Right cardiac atrium (tissue), 5 donors: ENCODE measurements around the gene BCL2L2. TPM values are rescaled to one million over a fixed set of nuclear protein-coding genes. Genes with fewer than 3 reads are reported as not detected.

Source experiments
- ATAC-seq, 2 donors: fragments of 200-7000 bp; cut with Tn5 transposase; one replicate each; pipeline versions ENCODE4 v1.8.0 to v1.9.1; 2020; ENCODE audit warnings: moderate library complexity in 2 of 2, mild to moderate bottlenecking in 1 of 2
- DNase-seq, 3 donors: peaks; one replicate each; pipeline ENCODE4 v3.0.0-alpha.2; 2020
- H3K27ac ChIP-seq: one replicate; pipeline ENCODE4 v1.5.1; 2013; ENCODE audit warnings: mild to moderate bottlenecking, low read length, control low read depth, moderate library complexity
- H3K27me3 ChIP-seq: one replicate; pipeline ENCODE4 v1.6.1; 2013; ENCODE audit not compliant: control insufficient read depth, insufficient read depth
- H3K4me1 ChIP-seq: one replicate; pipeline ENCODE4 v1.6.1; 2013; ENCODE audit warnings: low read length; ENCODE audit not compliant: control insufficient read depth, insufficient read depth
- H3K4me3 ChIP-seq: one replicate; pipeline ENCODE4 v1.5.1; 2013; ENCODE audit warnings: low read length, control low read depth
- H3K9me3 ChIP-seq: one replicate; pipeline ENCODE4 v1.6.1; 2013; ENCODE audit warnings: low read length; ENCODE audit not compliant: control insufficient read depth
- WGBS: extraction: QIAGEN DNeasy Blood & Tissue Kit; methylation state at CpG from one replicate; pipeline ENCODE4 v1.1.7; 2013; 5-methylcytosine and 5-hydroxymethylcytosine counted together
- intact Hi-C, 4 donors: fragments of 100-400 bp; cut with DNase I; formaldehyde crosslinking; loops; one replicate each; pipeline versions ENCODE4 v1.11.0 to v1.14.0; 2022 to 2023
- polyA plus RNA-seq: library from polyadenylated mRNA; stranded (reverse); fragments of 200-250 nt; gene quantifications from one replicate; pipeline ENCODE4 v1.2.3, GENCODE V29; 2013
- total RNA-seq, 4 donors: library from RNA; stranded (reverse); fragmentation: NEBNext Ultra II Directional; extraction: Animal tissue kit (Norgen Biotek cat#: 25700); gene quantifications; one replicate each; pipeline ENCODE4 v1.2.1, GENCODE V29; 2021
- donor health status: healthy with polysubstance abuse.
- donor health status: DM: no; HTN: yes; CAD: no.
- donor health status: DM: no; HTN: no; CAD: no.
- donor health status: DM: no; HTN: yes; CAD: no; lungs with severe emphysema.
- donor health status: DM: yes; HTN: yes; CAD: no.

BCL2L2 gene
- total and polyA plus RNA-seq, 5 donors = 38.1 to 51.9 (median 48.4) TPM

- ATAC-seq = no peak
- no peaks in the 10 kb centered on the region for H3K4me1 ChIP-seq
Measured at GRCh38 chr14:23358553-23359166, 52.0 kb downstream of the BCL2L2 start.

GRCh38 chr14:23359167-23359626 lies 52.6 kb downstream of the BCL2L2 start:
- H3K9me3 ChIP-seq = no peaks in the 10 kb centered on the region
- 86% methylated on average over 11 of the region's 11 CpGs for WGBS
- H3K27ac ChIP-seq = no peak overlapping the region
- ATAC-seq = no peak
- H3K27me3 ChIP-seq = no peaks in the 10 kb centered on the region
- no peaks in the 10 kb centered on the region for H3K4me1 ChIP-seq
- DNase-seq = no peak
- intact Hi-C loops = no loop called here
- no peak overlapping the region for H3K4me3 ChIP-seq

More at GRCh38 chr14:23358553-23359166, 52.0 kb downstream of the BCL2L2 start:
- DNase-seq = no peak
- no peak overlapping the region for H3K27ac ChIP-seq
- intact Hi-C loops = no loop called here
- H3K9me3 ChIP-seq = no peaks in the 10 kb centered on the region
- no peaks in the 10 kb centered on the region for H3K27me3 ChIP-seq
- 76% methylated on average over 12 of the region's 12 CpGs for WGBS
- no peak overlapping the region for H3K4me3 ChIP-seq

DNA sequence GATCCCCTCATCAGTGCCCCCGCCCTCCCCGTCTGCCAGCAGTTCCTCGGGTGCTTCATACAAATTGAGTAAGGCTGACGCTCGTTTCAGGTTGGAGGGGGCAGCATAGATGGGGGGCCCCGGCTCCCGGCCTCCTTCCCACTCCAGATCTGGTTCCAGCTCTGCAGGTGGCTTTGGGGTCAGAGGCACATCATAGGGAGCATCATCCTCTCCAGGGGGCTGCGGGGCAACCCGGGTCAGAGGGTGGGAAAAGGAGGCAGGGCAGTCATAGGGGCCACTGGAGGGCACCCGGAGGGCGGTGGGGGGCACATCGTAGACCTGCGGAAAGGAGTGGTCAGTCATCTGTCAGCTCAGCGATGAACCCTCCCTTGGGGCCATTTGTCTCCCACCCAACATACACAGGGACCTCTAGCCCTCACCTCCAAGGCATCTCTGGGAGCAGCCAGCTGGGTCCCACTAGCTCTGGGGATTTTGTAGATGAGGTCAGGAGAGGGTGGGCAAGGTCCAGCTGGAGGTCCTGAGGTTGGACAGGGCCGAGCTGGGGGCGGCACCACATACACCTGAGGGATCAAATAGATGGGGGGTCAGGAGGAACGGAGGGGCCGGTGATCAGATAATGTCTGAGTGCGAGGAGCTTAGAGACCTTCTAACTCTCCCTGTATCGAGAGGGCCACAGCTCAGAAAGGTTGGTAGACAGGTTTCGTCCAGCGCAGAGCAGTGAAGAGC lies 53.3 kb downstream of the BCL2L2 start:
- DNase-seq = no peak
- Histone ChIP-seq H3K4me1 (no peaks in the 10 kb centered on the region), H3K27me3 (no peaks in the 10 kb centered on the region), H3K4me3 (no peak overlapping the region), H3K27ac (no peak overlapping the region), H3K9me3 (no peaks in the 10 kb centered on the region)
- ATAC-seq = no peak
- intact Hi-C loops = no loop called here
- WGBS = 85% methylated on average over 22 of the region's 22 CpGs

DNA sequence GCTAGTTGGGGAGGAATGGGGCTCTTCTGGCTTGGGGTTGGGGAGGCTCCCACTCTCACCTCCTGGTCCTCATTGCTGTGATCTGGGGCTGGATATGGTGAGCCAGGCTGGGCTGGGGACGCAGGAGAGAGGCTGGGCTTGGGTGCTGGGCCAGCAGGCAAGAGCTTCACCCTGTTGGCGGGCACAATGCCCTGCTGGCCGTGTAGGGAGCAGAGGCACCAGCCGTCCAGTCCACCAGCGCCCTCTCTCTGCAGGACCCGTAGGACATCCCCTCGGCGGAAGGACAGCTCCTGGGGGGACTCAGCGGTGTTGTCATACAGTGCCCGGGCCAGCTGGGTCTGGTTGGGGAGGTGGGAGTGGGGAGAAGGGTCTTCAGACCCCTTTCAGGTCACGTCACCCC lies 53.9 kb downstream of the BCL2L2 start:
- Histone ChIP-seq H3K27ac (no peak overlapping the region), H3K4me3 (no peak overlapping the region), H3K4me1 (no peaks in the 10 kb centered on the region), H3K9me3 (no peaks in the 10 kb centered on the region), H3K27me3 (no peaks in the 10 kb centered on the region)
- ATAC-seq = no peak
- 57% methylated on average over 11 of the region's 11 CpGs for WGBS
- intact Hi-C loops = no loop called here
- peak in 2 of 3 donors; percentile 69 to 70 for DNase-seq

GRCh38 chr14:23361320-23361719 lies 54.7 kb downstream of the BCL2L2 start:
- no peak overlapping the region for H3K27ac ChIP-seq
- H3K4me1 ChIP-seq = no peaks in the 10 kb centered on the region
- H3K4me3 ChIP-seq = no peak overlapping the region
- H3K27me3 ChIP-seq = no peaks in the 10 kb centered on the region
- ATAC-seq (no peak), DNase-seq (peak in 1 of 3 donors; percentile 65)
- H3K9me3 ChIP-seq = no peaks in the 10 kb centered on the region
- intact Hi-C loops = no loop called here

Other genes with a start within 250 kb of the BCL2L2 start
- 1 to 10 TPM in 3 of 4 donors, under 1 TPM in 1; 0.95 to 2.3 (median 2.2) TPM for gene CDH24, start 249.3 kb upstream of the BCL2L2 start, total RNA-seq
- gene CDH24, start 249.3 kb upstream of the BCL2L2 start, polyA plus RNA-seq = 2.5 TPM
- 10 to 100 TPM; 78.9 to 87.8 (median 84.8) TPM for gene ACIN1, start 211.7 kb upstream of the BCL2L2 start, total RNA-seq
- 67.1 TPM for gene ACIN1, start 211.7 kb upstream of the BCL2L2 start, polyA plus RNA-seq
- gene C14orf119, start 211.3 kb upstream of the BCL2L2 start, total RNA-seq = 10 to 100 TPM; 30.2 to 43.9 (median 41.2) TPM
- 27.3 TPM for gene C14orf119, start 211.3 kb upstream of the BCL2L2 start, polyA plus RNA-seq
- not detected for gene CIROP, start 201.8 kb upstream of the BCL2L2 start, total RNA-seq
- gene CIROP, start 201.8 kb upstream of the BCL2L2 start, polyA plus RNA-seq = not detected
- gene CEBPE, start 187.6 kb upstream of the BCL2L2 start, total RNA-seq = not detected
- not detected for gene CEBPE, start 187.6 kb upstream of the BCL2L2 start, polyA plus RNA-seq
- 10 to 100 TPM in 2 of 4 donors, 1 to 10 TPM in 2; 6.9 to 11.7 (median 10.1) TPM for gene SLC7A8, start 123.2 kb upstream of the BCL2L2 start, total RNA-seq
- gene SLC7A8, start 123.2 kb upstream of the BCL2L2 start, polyA plus RNA-seq = 7.8 TPM
- gene RNF212B, start 68.9 kb upstream of the BCL2L2 start, total RNA-seq = not detected
- not detected for gene RNF212B, start 68.9 kb upstream of the BCL2L2 start, polyA plus RNA-seq
- gene HOMEZ, start 20.7 kb upstream of the BCL2L2 start, total RNA-seq = 10 to 100 TPM in 2 of 4 donors, 1 to 10 TPM in 2; 8.4 to 12.7 (median 10.4) TPM
- gene HOMEZ, start 20.7 kb upstream of the BCL2L2 start, polyA plus RNA-seq = 9.8 TPM
- 10 to 100 TPM in 2 of 4 donors, 1 to 10 TPM in 2; 6.1 to 15.3 (median 10.6) TPM for gene PPP1R3E, start 4.0 kb upstream of the BCL2L2 start, total RNA-seq
- gene PPP1R3E, start 4.0 kb upstream of the BCL2L2 start, polyA plus RNA-seq = 7.9 TPM
- 10 to 100 TPM; 93.6 to 97.9 (median 96.4) TPM for gene PABPN1, start 14.6 kb downstream of the BCL2L2 start, total RNA-seq
- 107 TPM for gene PABPN1, start 14.6 kb downstream of the BCL2L2 start, polyA plus RNA-seq
- 10 to 100 TPM; 42.4 to 72.5 (median 55.9) TPM for gene SLC22A17, start 46.1 kb downstream of the BCL2L2 start, total RNA-seq
- gene SLC22A17, start 46.1 kb downstream of the BCL2L2 start, polyA plus RNA-seq = 47.2 TPM
- 10 to 100 TPM in 1 of 4 donors, 1 to 10 TPM in 3; 6.7 to 10.1 (median 7.8) TPM for gene EFS, start 58.3 kb downstream of the BCL2L2 start, total RNA-seq
- 6.2 TPM for gene EFS, start 58.3 kb downstream of the BCL2L2 start, polyA plus RNA-seq
- not detected for gene IL25, start 66.0 kb downstream of the BCL2L2 start, total RNA-seq
- 0.09 TPM for gene IL25, start 66.0 kb downstream of the BCL2L2 start, polyA plus RNA-seq
- 1 to 10 TPM in 3 of 4 donors, under 1 TPM in 1; 0.36 to 1.4 (median 1.2) TPM for gene CMTM5, start 70.2 kb downstream of the BCL2L2 start, total RNA-seq
- 13.9 TPM for gene CMTM5, start 70.2 kb downstream of the BCL2L2 start, polyA plus RNA-seq
- gene MYH6, start 101.4 kb downstream of the BCL2L2 start, total RNA-seq = over 10,000 TPM; 12,862 to 15,773 (median 14,347) TPM
- gene MYH6, start 101.4 kb downstream of the BCL2L2 start, polyA plus RNA-seq = 11,120 TPM
- gene MYH7, start 128.8 kb downstream of the BCL2L2 start, total RNA-seq = 1,000 to 10,000 TPM in 1 of 4 donors, 100 to 1,000 TPM in 3; 461 to 2,251 (median 602) TPM
- 1,734 TPM for gene MYH7, start 128.8 kb downstream of the BCL2L2 start, polyA plus RNA-seq
- 10 to 100 TPM; 19.3 to 23.4 (median 21.8) TPM for gene NGDN, start 162.9 kb downstream of the BCL2L2 start, total RNA-seq
- 26.8 TPM for gene NGDN, start 162.9 kb downstream of the BCL2L2 start, polyA plus RNA-seq
- 1 to 10 TPM in 1 of 4 donors, under 1 TPM in 3; 0.31 to 1.0 (median 0.87) TPM for gene ZFHX2, start 244.9 kb downstream of the BCL2L2 start, total RNA-seq
- gene ZFHX2, start 244.9 kb downstream of the BCL2L2 start, polyA plus RNA-seq = 0.50 TPM
- gene THTPA, start 249.4 kb downstream of the BCL2L2 start, total RNA-seq = 10 to 100 TPM; 18.8 to 21.5 (median 20.9) TPM
- gene THTPA, start 249.4 kb downstream of the BCL2L2 start, polyA plus RNA-seq = 22.9 TPM